GM18499 (cell line): ENCODE data around the gene PRSS2.
"Not testable (repeated sequence)": the region's sequence is repeated elsewhere in the genome, so short reads cannot be mapped to it uniquely, and the experiment has no call there.

Experiments used
- ATAC-seq: cut with Tn5 transposase; IDR thresholded peaks from one replicate; pipeline ENCODE4 v1.9.1; 2021; ENCODE audit warnings: moderate number of reproducible peaks; ENCODE audit not compliant: insufficient read depth, unreplicated experiment

The PRSS2 gene

DNA sequence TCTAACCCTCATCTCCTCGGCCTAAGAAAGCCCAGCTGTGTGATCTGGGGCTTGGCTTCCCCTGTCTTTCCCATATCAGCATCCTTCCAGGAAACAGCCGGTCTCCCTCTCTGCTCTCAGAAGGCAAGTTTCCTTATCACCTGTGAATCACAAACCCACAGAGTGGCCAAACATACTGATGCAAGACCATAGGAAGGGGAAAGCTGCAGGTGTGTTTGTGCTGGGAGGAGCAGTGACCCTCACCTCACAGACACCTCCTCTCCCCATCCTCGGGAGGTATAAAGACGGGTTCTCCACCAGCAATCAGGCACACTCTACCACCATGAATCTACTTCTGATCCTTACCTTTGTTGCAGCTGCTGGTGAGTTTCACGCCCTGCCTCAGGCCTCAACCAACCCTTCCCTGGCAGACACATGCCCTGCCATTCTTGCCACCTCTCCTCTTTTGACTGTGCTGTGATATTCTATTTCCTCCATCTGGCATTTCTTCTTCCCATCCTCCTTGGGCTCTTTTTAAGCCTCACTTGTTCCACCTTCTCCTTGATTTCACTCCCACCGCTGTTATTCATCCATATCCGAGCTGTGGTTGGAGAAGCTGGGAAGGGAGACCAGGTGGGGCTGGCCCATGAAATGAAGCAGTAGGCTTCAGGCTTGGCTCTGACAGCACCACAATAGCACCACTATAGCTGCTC, at the start of gene PRSS2:
Gene PRSS2 (plus strand): TSS at position 310 of the 692 bp plus-strand sequence. CDS start 13 bp downstream, at position 323.
- no peak for ATAC-seq

DNA sequence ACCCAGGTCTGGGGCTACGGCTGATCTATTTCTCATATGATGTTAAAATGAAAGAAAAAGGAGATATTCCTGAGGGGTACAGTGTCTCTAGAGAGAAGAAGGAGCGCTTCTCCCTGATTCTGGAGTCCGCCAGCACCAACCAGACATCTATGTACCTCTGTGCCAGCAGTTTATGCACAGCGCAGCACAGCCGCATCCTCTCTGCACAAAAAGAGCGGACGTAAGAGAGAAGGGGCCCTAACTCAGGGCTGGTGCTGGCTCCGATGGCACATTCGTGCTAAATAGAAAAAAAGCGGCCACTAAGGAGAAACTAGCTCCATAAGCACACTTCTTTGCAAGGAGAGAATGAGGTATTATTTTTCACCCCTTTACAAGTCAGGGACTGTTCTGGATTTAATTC, 49.8 kb upstream of the PRSS2 start:
- ATAC-seq, result no peak

DNA sequence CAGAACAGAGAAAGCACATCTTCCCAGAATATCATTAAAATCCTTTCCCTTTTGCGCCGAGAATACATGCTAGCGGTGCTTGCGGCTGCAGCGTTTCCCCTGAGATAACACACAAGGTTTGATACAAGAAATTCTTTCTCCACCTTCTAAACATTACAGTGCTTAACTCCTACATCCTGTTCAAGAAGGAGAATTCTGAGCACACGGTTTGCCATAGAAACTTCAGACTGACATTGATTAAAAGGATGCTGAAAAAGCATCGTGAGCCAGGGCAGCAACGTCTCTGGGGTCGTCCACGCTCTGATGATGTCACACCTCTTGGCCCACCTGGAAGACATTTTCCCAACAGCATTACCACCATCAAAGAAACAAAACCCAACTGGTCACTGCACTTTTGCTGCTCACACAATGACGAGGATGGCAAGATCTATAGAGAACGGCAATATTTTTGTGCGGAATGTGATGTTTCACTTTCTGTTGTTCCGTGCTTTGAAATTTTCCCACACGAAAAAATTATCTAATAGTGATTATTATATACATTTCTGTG, 48.4 kb upstream of the PRSS2 start:
- no peak for ATAC-seq

DNA sequence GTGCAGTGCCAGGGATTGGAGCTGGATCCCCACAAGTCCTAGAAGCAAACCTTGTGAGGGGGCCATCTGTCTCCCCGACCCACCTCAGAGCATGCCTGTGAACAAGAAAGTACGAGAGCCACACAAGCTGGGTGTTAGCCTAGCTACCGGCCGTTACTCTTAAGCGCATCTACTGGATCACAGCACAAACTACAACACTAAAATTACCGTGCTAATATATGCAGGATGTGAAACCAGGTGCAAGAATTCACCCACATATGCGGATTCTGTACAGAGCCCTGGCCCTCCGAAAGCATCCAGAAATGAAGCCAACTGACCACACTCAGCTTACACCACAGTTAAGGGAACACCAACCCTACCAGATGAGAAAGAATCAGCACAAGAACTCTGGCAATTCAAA, 37.5 kb upstream of the PRSS2 start:
- no peak for ATAC-seq

DNA sequence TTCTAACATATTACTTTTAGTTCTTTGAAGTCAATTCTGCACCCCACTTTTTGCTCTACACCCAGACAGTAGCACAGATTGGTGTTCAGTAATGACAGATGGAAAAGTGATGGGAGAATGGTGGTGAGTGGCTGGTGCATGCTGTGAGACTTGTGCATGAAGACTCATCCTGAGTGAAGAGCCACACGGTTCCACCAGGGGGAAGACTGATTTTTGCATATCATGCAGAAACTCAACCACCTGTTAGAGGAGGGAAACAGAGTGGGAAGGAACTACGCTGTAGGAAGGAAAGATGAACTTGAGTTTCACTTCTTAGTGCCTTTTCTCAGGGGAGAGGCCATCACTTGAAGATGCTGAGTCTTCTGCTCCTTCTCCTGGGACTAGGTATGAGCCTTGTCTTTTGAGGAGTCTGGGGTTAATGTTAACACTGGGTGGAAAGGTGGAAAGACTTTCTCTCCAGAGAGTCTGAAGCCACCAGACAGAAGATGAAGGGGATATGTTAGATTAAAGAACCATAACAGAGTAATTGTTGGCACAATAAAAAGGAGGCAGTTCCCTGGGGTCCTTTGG, 30.8 kb upstream of the PRSS2 start:
- peak; percentile 69 for ATAC-seq

DNA sequence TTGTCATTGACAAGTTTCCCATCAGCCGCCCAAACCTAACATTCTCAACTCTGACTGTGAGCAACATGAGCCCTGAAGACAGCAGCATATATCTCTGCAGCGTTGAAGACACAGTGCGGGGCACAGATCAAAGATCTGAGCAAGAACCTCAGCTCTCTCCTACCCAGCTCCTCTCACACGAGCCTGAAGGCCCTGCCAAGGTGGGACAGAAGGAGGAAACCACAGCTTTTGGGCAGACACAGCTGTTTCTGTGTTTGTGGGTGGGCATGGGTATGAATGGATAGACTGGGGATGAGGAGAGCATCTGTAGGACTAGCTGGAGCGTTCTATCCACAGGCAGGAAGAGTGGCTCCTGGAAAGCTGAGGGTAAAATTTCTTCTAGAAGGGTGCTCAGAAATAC, 30.0 kb upstream of the PRSS2 start:
- no peak for ATAC-seq

DNA sequence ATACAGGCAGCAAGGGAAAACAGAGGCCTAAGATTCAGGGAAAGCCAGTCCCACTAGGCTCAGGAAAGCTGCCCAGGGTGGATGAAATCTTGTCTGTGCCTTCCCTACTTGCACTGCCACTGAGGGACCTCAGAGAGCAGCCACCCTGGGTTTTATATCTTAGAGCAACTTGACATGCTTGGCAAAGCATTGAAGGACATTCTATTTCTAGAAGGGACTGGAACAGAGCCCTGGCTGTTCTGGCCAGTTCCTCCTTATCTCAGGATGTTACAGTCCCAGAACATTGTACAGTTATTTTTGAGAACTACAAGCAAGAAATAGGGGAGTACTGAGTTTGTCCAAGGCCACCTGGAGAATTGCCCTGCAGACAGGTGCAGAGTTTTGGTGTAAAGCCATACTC, 28.8 kb upstream of the PRSS2 start:
- not testable (repeated sequence) for ATAC-seq

DNA sequence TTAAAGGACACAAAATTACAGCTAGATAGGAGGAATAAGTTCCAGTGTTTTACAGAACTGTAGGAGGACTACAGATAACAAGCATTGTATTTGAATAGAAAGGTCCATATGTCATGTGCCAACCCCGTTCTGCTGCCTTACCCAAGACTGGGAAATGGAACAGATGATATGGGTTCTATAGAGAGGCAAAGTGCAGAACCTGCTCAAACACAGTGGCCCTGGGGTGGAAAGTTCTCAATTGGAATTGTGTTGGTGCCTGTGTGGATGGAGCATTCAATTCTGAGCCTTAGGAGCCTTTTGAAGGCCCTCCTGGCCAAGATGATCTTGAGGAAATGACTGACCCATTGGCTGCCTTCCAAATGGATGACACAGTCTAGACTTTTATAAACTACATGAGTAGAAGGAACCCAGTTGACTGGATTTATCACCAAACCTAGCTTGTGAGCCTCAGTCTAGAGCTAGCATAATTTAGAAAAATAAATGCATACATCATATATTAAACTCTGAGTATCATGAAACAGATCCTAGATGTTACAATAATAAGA, 25.6 kb upstream of the PRSS2 start:
- no peak for ATAC-seq

DNA sequence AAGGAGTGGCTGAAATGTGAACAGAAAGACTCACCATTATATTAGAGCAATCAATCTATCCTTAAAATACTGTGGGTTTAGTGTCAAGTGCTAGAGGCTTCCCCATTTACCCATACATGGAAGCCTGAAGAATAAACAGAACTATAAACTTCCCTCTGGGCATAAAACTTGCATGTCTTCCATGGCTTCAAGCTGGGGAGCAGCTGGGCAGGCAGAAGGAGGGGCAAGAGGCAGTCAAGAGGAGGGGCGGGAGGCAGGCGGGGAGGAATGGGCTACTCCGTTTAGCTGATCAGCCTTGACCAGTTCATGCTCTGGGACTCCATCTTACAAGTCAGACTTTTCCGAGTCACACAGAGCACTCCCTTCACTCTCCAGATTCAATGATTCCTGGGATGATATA, 25.0 kb upstream of the PRSS2 start:
- no peak for ATAC-seq

DNA sequence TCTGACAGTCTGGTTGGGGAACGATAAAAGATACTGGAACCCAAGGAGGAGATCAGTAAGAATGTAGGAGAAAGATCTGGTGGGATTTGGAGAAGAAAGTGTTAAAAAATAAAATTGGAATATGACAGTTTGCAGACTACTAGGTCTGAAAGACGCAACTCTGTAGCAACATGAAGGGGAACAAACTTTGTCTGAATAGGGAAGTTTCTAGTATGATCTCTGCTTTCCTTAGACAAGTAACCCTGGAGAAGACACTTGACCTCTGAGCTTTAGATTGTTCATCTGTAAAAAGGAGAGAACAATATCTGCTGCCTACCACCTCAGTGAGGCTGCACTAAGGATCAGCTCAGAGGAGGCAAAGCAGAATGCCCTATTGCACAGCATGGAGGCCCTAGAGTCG, 24.5 kb upstream of the PRSS2 start:
- no peak for ATAC-seq

DNA sequence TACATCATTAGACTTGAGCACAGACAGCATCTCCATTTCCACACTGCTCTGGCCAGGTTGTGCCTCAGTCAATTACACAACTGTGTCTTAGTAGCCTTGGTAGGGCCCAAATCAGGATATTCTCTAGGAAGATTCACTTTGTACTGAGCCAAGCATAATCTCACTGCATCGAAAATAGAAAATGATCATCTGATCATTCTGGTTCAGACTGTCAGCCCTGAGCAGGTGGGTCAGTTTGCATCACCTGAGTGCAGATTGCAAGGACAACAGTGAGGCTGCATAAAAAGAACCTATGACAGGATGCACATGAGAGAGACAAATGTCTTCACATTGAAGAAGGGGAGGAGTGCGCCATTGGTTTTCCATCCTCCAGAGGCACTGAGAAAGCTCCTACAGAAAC, 22.4 kb upstream of the PRSS2 start:
- ATAC-seq, result not testable (repeated sequence)

DNA sequence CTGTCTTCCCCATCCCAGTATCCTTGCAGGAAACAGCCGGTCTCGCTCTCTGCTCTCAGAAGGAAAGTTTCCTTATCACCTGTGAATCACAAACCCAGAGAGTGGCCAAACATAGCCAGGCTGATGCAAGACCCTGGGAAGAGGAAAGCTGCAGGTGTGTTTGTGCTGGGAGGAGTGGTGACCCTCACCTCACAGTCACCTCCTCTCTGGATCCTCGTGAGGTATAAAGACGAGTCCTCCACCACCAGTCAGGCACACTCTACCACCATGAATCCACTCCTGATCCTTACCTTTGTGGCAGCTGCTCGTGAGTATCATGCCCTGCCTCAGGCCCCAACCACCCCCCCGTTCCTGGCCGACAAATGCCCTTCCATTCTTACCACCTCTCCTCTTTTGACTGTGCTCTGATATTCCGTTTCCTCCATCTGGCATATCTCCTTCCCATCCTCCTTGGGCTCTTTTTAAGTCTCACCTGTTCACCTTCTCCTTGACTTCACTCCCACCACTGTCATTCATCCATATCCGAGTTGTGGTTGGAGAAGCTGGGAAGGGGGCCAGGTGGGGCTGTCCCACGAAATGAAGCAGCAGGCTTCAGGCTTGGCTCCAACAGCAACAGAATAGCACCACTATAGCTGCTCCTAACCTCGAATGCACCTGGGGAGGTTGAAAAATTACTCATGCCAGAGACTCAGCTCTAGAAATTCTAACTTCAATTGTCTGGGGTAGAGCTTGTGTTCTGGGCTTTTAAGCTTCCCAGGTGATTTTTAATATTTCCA, 21.4 kb upstream of the PRSS2 start, which contains the start of gene PRSS1:
Gene PRSS1 (plus strand): TSS at position 255 of the 776 bp plus-strand sequence. CDS start 13 bp downstream, at position 268.
- no peak for ATAC-seq

DNA sequence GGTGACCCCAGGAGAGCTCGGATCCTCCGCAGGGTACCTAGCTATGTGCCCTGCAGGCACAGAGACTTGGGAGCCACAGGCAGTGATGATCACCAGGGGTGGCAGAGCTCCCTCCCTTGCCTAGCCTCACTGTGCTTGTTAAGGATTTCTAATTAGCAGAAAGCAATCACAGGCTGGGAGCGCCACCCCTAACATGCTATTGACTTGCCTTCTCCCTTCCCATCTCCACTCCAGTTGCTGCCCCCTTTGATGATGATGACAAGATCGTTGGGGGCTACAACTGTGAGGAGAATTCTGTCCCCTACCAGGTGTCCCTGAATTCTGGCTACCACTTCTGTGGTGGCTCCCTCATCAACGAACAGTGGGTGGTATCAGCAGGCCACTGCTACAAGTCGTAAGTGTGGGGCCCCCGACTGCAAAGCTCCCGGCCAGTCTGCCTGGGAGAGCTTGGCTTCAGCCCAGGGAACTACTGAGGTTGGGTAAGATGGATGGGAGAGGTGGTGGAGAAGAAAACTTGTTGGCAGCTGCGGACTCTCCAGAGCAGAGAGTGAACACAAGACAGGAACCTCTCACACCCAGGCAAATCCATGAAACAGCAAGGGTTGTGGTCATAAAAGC, 20.3 kb upstream of the PRSS2 start:
- ATAC-seq, result no peak

DNA sequence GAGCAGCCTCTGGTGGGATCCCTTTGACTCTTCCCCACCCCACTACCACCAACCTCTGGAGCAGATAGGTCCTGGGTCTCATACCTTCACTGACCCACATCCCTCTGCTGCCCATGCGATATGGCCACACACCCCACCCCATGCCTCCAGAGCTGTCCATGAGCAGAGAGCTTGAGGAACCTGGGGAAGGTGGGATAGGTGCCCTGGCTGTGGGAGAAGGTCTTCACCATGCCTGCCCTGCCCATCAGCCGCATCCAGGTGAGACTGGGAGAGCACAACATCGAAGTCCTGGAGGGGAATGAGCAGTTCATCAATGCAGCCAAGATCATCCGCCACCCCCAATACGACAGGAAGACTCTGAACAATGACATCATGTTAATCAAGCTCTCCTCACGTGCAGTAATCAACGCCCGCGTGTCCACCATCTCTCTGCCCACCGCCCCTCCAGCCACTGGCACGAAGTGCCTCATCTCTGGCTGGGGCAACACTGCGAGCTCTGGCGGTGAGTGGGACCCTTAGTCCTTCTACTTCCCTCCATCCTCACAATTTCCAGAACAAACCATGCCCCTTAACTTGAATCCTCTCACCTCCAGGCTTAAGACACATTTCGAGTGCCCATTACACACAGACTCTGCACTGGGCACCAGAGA, 19.1 kb upstream of the PRSS2 start:
- not testable (repeated sequence) for ATAC-seq

DNA sequence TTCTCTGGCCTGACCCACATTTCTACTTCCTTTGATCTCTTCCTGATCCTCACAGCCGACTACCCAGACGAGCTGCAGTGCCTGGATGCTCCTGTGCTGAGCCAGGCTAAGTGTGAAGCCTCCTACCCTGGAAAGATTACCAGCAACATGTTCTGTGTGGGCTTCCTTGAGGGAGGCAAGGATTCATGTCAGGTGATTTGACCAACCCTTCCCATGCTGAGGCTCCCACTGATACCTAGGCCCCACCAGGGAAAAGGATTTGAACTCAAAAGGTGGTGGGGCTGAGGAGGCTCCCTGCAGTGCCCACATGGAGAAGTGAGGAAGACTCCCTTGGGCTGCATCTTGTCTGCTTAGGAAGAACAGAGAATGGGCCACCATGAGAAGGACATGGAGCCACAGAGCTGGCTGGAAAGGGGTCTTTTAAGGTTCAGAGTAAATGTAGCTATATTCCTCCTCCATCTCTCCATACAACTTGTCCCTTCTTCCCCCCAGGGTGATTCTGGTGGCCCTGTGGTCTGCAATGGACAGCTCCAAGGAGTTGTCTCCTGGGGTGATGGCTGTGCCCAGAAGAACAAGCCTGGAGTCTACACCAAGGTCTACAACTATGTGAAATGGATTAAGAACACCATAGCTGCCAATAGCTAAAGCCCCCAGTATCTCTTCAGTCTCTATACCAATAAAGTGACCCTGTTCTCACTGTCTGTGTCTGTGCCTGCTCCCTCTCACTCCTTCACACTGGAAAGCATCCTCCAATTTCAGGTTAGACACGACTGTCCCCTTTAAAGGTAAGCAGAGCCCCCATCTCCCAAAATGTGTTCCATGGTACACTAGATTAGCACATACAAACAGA, 18.2 kb upstream of the PRSS2 start:
- ATAC-seq, result no peak

DNA sequence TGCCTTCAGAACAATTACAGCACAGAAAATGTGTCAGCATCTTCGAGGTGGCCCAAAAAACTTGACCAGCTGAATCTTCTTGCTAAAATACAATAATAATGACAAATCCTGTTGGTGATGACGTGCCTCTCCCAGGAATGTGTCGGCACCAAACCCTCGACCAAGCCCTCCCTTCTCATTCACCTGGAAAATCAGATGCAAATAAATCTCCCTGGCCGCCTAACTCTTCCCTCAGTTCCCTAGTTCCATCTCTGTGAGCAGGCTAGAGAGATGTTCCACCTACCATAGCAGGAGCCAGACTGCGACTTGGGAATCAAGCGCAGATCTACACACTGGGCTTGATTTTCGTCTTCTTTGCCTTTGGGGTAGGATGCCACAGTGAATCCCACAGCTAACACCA, 17.4 kb upstream of the PRSS2 start:
- no peak for ATAC-seq

DNA sequence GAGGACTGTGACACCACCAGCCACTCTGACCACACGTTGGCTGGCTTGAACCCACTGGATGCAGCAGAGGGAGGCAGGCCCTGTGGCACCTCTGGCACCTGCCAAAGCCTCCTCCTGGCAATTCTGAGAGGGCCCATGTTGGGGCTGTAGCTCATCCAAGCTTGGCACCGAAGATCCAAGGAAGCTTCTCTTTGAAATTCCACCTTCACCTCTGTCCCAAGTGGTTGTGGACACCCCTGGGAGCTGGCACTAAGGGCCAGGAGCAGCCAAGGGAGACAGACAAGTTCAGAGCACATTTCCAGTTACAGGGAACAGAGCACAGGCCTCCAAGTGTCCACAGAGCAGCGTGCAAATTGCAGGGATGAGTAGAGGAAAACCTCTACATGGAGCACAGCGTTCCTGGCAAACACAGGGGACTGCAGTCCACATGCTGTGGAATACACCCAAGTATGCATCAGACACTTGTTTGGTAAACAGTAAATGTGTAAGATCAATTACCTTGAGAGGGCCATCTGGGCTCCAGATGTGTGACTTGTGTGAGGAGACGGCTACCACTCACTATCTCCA, 16.8 kb upstream of the PRSS2 start:
- ATAC-seq, result not testable (repeated sequence)

DNA sequence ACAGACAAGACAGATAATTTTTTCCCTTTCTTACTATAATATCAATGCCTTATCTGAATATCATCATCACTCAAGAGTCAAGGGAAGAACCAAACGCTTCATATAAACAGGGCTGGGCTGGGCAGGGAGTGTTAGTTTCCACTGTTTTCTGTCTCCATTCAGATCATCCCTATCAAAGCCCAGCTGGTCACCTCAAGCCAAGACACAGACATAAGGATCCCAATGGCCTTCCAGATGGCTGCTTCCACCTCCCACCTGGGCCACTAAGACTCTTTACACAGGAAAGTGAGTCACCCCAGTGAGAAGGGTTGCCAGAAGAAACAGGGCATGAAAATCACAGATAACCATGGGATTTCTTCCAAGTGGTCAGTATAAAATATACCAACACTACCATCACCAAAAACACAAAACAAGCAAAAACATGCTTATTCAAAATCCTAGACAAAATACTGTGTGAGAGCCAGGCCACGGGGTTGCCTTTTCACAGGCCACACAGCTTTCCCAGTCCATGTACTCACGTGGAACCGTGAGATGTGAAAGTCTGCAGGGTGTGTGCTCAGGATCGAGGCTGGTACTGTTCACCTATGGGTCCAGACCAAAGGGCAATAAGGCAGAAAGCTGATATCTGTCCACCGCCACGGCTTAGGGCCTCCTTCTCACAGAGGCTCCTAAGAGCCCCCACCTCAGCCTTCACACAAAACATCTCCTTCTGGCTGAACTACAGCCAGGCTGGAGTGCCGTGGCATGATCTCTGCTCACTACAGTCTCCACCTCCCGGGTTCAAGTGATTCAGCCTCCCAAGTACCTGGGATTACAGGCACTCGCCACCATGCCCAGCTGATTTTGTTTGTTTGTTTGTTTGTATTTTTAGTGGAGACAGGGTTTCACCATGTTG, 15.8 kb upstream of the PRSS2 start:
- no peak for ATAC-seq
